ENCODE measurements around the gene INO80. TPM values are rescaled to one million over a fixed set of nuclear protein-coding genes. Genes with fewer than 3 reads are reported as not detected.

The INO80 gene
- total RNA-seq, 2 donors from 2014 or later = 14.8 to 17.5 TPM

DNA sequence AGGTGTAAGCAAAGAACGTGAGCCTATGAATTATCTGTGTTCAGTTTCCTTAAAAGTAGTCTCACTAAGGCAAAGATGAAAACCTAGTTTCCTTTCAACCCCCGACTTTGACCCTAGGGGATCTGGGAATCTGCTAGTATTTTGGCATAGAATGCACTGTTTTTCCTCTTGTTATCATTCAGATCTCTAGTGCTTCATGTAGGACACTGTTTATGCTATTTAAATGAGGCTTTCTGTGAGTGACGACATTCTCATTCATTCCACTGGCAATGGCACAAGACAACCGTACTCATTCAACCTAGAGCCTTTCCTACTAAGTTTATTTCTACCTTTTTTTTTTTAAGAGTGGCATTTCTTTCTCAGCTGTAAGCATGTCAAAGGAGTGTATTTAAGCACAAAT, 95.8 kb downstream of the INO80 start:
- TF ChIP-seq, protein P1, sequence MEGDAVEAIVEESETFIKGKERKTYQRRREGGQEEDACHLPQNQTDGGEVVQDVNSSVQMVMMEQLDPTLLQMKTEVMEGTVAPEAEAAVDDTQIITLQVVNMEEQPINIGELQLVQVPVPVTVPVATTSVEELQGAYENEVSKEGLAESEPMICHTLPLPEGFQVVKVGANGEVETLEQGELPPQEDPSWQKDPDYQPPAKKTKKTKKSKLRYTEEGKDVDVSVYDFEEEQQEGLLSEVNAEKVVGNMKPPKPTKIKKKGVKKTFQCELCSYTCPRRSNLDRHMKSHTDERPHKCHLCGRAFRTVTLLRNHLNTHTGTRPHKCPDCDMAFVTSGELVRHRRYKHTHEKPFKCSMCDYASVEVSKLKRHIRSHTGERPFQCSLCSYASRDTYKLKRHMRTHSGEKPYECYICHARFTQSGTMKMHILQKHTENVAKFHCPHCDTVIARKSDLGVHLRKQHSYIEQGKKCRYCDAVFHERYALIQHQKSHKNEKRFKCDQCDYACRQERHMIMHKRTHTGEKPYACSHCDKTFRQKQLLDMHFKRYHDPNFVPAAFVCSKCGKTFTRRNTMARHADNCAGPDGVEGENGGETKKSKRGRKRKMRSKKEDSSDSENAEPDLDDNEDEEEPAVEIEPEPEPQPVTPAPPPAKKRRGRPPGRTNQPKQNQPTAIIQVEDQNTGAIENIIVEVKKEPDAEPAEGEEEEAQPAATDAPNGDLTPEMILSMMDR (conservative IDR thresholded peaks at IDR 0.05) = no peak
- Mint-ChIP-seq H3K27me3 (ENCODE audit: insufficient read depth) (no peaks in the 10 kb centered on the region), H3K9me3 (no peaks in the 10 kb centered on the region), H3K27ac (no peak overlapping the region), H3K4me1 (peaks cover 5% of the 10 kb centered on the region), H3K4me3 (no peak overlapping the region), H3K36me3 (ENCODE audit: low read depth) (peaks cover 39% of the 10 kb centered on the region)
- 91 to 94% methylated on average over 3 to 4 of the region's 4 CpGs for WGBS, 2 experiments (ENCODE audit: insufficient coverage in 1 of 2, insufficient read length in 1 of 2)
- no peaks in the 10 kb centered on the region for H3K9me3 ChIP-seq (ENCODE audit: control insufficient read depth, low read length)
- H3K4me1 ChIP-seq (ENCODE audit: control insufficient read depth, insufficient read depth, low read length) = no peaks in the 10 kb centered on the region
- H3K4me3 ChIP-seq (ENCODE audit: low read length) = no peak overlapping the region
- H3K27ac ChIP-seq (ENCODE audit: low read depth, low read length) = no peak overlapping the region
- peaks cover 70% of the 10 kb centered on the region for H3K36me3 ChIP-seq (ENCODE audit: control insufficient read depth, insufficient read depth, low read length)
- DNase-seq = no peak
- no peaks in the 10 kb centered on the region for H3K27me3 ChIP-seq (ENCODE audit: control insufficient read depth, insufficient read depth, low read length, poor library complexity, severe bottlenecking)
- H3K9ac ChIP-seq (ENCODE audit: extremely low read depth, low read length, poor library complexity, severe bottlenecking) = no peak overlapping the region

DNA sequence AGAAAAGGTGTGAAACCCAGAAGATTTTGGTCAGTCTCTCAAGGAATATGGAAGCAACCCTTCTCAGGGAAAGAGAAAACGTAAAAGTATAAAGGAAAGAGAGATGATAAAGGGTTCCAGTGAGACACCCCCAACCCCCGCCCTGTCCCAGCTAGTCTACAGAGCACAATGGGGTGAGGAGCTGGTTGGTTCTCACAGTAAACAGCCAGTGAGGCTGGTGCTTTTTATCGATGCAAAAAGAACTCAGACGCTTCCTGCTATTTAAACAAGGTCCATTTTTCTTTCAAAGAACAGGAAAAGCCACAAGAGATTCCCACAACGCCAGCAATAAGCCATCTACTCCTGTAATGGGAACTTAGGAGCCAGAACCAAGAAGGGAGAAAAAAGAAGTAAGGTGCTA, 96.9 kb downstream of the INO80 start:
- Histone ChIP-seq H3K9ac (ENCODE audit: extremely low read depth, low read length, poor library complexity, severe bottlenecking) (no peak overlapping the region), H3K4me3 (ENCODE audit: low read length) (no peak overlapping the region), H3K27ac (ENCODE audit: low read depth, low read length) (no peak overlapping the region), H3K36me3 (ENCODE audit: control insufficient read depth, insufficient read depth, low read length) (peaks cover 74% of the 10 kb centered on the region), H3K9me3 (ENCODE audit: control insufficient read depth, low read length) (no peaks in the 10 kb centered on the region), H3K4me1 (ENCODE audit: control insufficient read depth, insufficient read depth, low read length) (no peaks in the 10 kb centered on the region), H3K27me3 (ENCODE audit: control insufficient read depth, insufficient read depth, low read length, poor library complexity, severe bottlenecking) (no peaks in the 10 kb centered on the region)
- TF ChIP-seq, protein P1 (conservative IDR thresholded peaks at IDR 0.05) = no peak
- Mint-ChIP-seq H3K27ac (no peak overlapping the region), H3K9me3 (no peaks in the 10 kb centered on the region), H3K4me3 (no peak overlapping the region), H3K36me3 (ENCODE audit: low read depth) (peaks cover 41% of the 10 kb centered on the region), H3K27me3 (ENCODE audit: insufficient read depth) (no peaks in the 10 kb centered on the region), H3K4me1 (peaks cover 5% of the 10 kb centered on the region)
- WGBS, 2 experiments (ENCODE audit: insufficient coverage in 1 of 2, insufficient read length in 1 of 2) = 73 to 100% methylated on average over 3 to 5 of the region's 5 CpGs
- DNase-seq = no peak

DNA sequence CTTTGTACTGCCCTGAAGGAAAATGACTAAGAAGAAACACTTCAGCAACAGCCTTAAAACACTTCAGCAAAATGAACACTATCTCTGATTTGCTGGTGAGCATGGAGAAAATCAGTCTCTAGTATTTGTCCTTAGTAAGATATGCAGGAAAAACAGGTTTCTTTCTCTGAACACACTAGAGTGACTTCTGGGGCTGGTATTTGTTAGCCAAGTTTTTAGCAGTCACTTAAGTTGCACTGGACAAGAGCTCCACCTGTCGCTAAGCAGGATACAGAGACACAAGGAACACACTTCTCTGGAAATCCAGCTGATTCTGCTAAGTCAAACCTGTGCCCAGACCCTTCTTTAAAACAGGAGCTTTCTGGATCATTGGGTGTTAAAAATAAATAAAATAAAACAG, 97.5 kb downstream of the INO80 start:
- H3K4me3 ChIP-seq (ENCODE audit: low read length) = no peak overlapping the region
- Mint-ChIP-seq H3K36me3 (ENCODE audit: low read depth) (peaks cover 44% of the 10 kb centered on the region), H3K27ac (no peak overlapping the region), H3K4me1 (peaks cover 5% of the 10 kb centered on the region), H3K9me3 (no peaks in the 10 kb centered on the region), H3K4me3 (no peak overlapping the region), H3K27me3 (ENCODE audit: insufficient read depth) (no peaks in the 10 kb centered on the region)
- no peaks in the 10 kb centered on the region for H3K27me3 ChIP-seq (ENCODE audit: control insufficient read depth, insufficient read depth, low read length, poor library complexity, severe bottlenecking)
- no peak overlapping the region for H3K9ac ChIP-seq (ENCODE audit: extremely low read depth, low read length, poor library complexity, severe bottlenecking)
- no peak for DNase-seq
- H3K36me3 ChIP-seq (ENCODE audit: control insufficient read depth, insufficient read depth, low read length) = peaks cover 80% of the 10 kb centered on the region
- no peaks in the 10 kb centered on the region for H3K9me3 ChIP-seq (ENCODE audit: control insufficient read depth, low read length)
- TF ChIP-seq, protein P1 (conservative IDR thresholded peaks at IDR 0.05) = peak; percentile 55
- no peaks in the 10 kb centered on the region for H3K4me1 ChIP-seq (ENCODE audit: control insufficient read depth, insufficient read depth, low read length)
- no peak overlapping the region for H3K27ac ChIP-seq (ENCODE audit: low read depth, low read length)
- 75 to 85% methylated on average over 1 of the region's 1 CpG for WGBS, 2 experiments (ENCODE audit: insufficient coverage in 1 of 2, insufficient read length in 1 of 2)
